ENCODE results near the gene TUBA3E.
"Not testable (repeated sequence)": the region's sequence is repeated elsewhere in the genome, so short reads cannot be mapped to it uniquely, and the experiment has no call there.

Gene TUBA3E

GRCh38 chr2:130198343-130198742 lies at the start of gene TUBA3E:
TUBA3E (minus strand) TSS chr2:130198439; CDS start chr2:130198360, 79 bp downstream.
- no peak for DNase-seq

- no peak for DNase-seq
These were observed 48.2 kb upstream of the TUBA3E start for GRCh38 chr2:130246430-130246829.

GRCh38 chr2:130245976-130246375 lies 47.7 kb upstream of the TUBA3E start:
- no peak for DNase-seq

- no peak for DNase-seq
These were observed 45.1 kb upstream of the TUBA3E start for GRCh38 chr2:130243359-130243758.

GRCh38 chr2:130241041-130241707 lies 42.9 kb upstream of the TUBA3E start:
- DNase-seq = no peak

GRCh38 chr2:130239581-130239980 lies 41.3 kb upstream of the TUBA3E start:
- not testable (repeated sequence) for DNase-seq

GRCh38 chr2:130233066-130233465 lies 34.8 kb upstream of the TUBA3E start:
- not testable (repeated sequence) for DNase-seq

- no peak for DNase-seq
These were observed 33.4 kb upstream of the TUBA3E start for GRCh38 chr2:130231656-130232055.

- DNase-seq = not testable (repeated sequence)
These were observed 32.7 kb upstream of the TUBA3E start for GRCh38 chr2:130230907-130231306.

GRCh38 chr2:130230376-130230775 lies 32.1 kb upstream of the TUBA3E start:
- not testable (repeated sequence) for DNase-seq

GRCh38 chr2:130229161-130229510 lies 30.9 kb upstream of the TUBA3E start:
- DNase-seq = not testable (repeated sequence)

- not testable (repeated sequence) for DNase-seq
These were observed 30.4 kb upstream of the TUBA3E start for GRCh38 chr2:130228467-130229160.

- not testable (repeated sequence) for DNase-seq
These were observed 29.8 kb upstream of the TUBA3E start for GRCh38 chr2:130228005-130228404.

- not testable (repeated sequence) for DNase-seq
These were observed 24.3 kb upstream of the TUBA3E start for GRCh38 chr2:130222523-130222922.

GRCh38 chr2:130220505-130220904 lies 22.3 kb upstream of the TUBA3E start:
- not testable (repeated sequence) for DNase-seq

- DNase-seq = not testable (repeated sequence)
These were observed 20.9 kb upstream of the TUBA3E start for GRCh38 chr2:130219147-130219546.

- not testable (repeated sequence) for DNase-seq
These were observed 8.8 kb upstream of the TUBA3E start for GRCh38 chr2:130207051-130207450.

- DNase-seq = not testable (repeated sequence)
These were observed 4.9 kb upstream of the TUBA3E start for GRCh38 chr2:130203150-130203549.

GRCh38 chr2:130202518-130202917 lies 4.3 kb upstream of the TUBA3E start:
- not testable (repeated sequence) for DNase-seq

GRCh38 chr2:130196052-130196451 lies 2.2 kb downstream of the TUBA3E start:
- not testable (repeated sequence) for DNase-seq

- DNase-seq = not testable (repeated sequence)
These were observed 3.1 kb downstream of the TUBA3E start for GRCh38 chr2:130195089-130195635.

- DNase-seq = not testable (repeated sequence)
These were observed 4.4 kb downstream of the TUBA3E start for GRCh38 chr2:130193824-130194223.

- DNase-seq = not testable (repeated sequence)
These were observed 5.8 kb downstream of the TUBA3E start for GRCh38 chr2:130192451-130192850.

GRCh38 chr2:130191319-130191718 lies 6.9 kb downstream of the TUBA3E start:
- DNase-seq = not testable (repeated sequence)
